PC-9 (cell line): ENCODE measurements around the gene SAPCD2. TPM values are rescaled to one million over a fixed set of nuclear protein-coding genes. Genes with fewer than 3 reads are reported as not detected.

ENCODE experiments used
- BruUV-seq: library from RNA; stranded (reverse); fragments of 400-500 nt; replicated peaks from 2 replicates; lab custom pipeline; 2021; lab: Mats Ljungman, UMichigan
- CTCF ChIA-PET: fragments of 300-600 bp; sonication (Branson Sonifier 250); formaldehyde crosslinking; loops from one replicate; lab custom pipeline; 2022; ENCODE audit warnings: antibody characterized with exemption; lab: Charles Lee
- POLR2A ChIA-PET: fragments of 300-600 bp; sonication (Branson Sonifier 250); formaldehyde crosslinking; loops from one replicate; lab custom pipeline; 2022; ENCODE audit warnings: antibody characterized with exemption; ENCODE audit not compliant: unreplicated experiment; lab: Charles Lee
- DNase-seq, 2 experiments: peaks; one replicate each; pipeline versions ENCODE4 v3.0.0 to v3.0.0-alpha.2; 2015 to 2022; ENCODE audit warnings: mixed read lengths in 1 of 2
- H2AFZ ChIP-seq: fragments of 200-600 bp; sonication (generic); 2 replicates; pipeline ENCODE4 v1.8.1; 2017; ENCODE audit warnings: antibody characterized with exemption
- H3F3A ChIP-seq: fragments of 200-600 bp; sonication (generic); 2 replicates; pipeline ENCODE4 v1.8.1; 2017; ENCODE audit warnings: antibody characterized with exemption, mild to moderate bottlenecking, low read depth; ENCODE audit not compliant: insufficient read depth
- H3K27ac ChIP-seq: fragments of 200-600 bp; sonication (generic); 2 replicates; pipeline ENCODE4 v1.6.1; 2016; ENCODE audit warnings: mixed run types
- H3K27me3 ChIP-seq: fragments of 200-600 bp; sonication (generic); 2 replicates; pipeline ENCODE4 v1.6.1; 2016; ENCODE audit warnings: low read depth, mixed run types; ENCODE audit not compliant: insufficient read depth
- H3K36me3 ChIP-seq: fragments of 200-600 bp; sonication (generic); 2 replicates; pipeline ENCODE4 v1.6.1; 2016; ENCODE audit warnings: low read depth, mixed run types
- H3K4me1 ChIP-seq: fragments of 200-600 bp; sonication (generic); replicated peaks from 2 replicates; pipeline ENCODE4 v1.6.1; 2016; ENCODE audit warnings: mixed run types; ENCODE audit not compliant: insufficient read depth
- H3K4me2 ChIP-seq: fragments of 200-600 bp; sonication (generic); 2 replicates; pipeline ENCODE4 v1.6.1; 2017; ENCODE audit warnings: mixed run types
- H3K4me3 ChIP-seq: fragments of 200-600 bp; sonication (generic); 2 replicates; pipeline ENCODE4 v1.6.1; 2016; ENCODE audit warnings: mixed run types
- H3K79me2 ChIP-seq: fragments of 200-600 bp; sonication (generic); 2 replicates; pipeline ENCODE4 v1.6.1; 2017; ENCODE audit warnings: low read depth, mixed run types
- H3K9me2 ChIP-seq: fragments of 200-600 bp; sonication (generic); 2 replicates; pipeline ENCODE4 v1.8.1; 2017; ENCODE audit warnings: mild to moderate bottlenecking; ENCODE audit not compliant: insufficient read depth
- H3K9me3 ChIP-seq: fragments of 200-600 bp; sonication (generic); 2 replicates; pipeline ENCODE4 v1.8.1; 2016; ENCODE audit warnings: low read depth; ENCODE audit not compliant: insufficient read depth
- H4K20me1 ChIP-seq: fragments of 200-600 bp; sonication (generic); 2 replicates; pipeline ENCODE4 v1.8.1; 2017; ENCODE audit not compliant: insufficient read depth
- EZH2 ChIP-seq: fragments of 200-600 bp; sonication (generic); IDR thresholded peaks from 2 replicates; pipeline ENCODE4 v1.8.0; 2017; ENCODE audit warnings: antibody characterized with exemption, low read depth
- intact Hi-C: fragments of 100-400 bp; cut with micrococcal nuclease; formaldehyde crosslinking; loops from one replicate; pipeline ENCODE4 v1.10.0; 2022; ENCODE audit not compliant: unreplicated experiment
- total RNA-seq: library from RNA; stranded (reverse); gene quantifications from 2 replicates; pipeline ENCODE4 v1.2.3, GENCODE V29; 2021
- TF ChIP-seq, protein P1 (sequence below): fragments of 200-600 bp; sonication (generic); conservative IDR thresholded peaks from 2 replicates; pipeline ENCODE4 v1.6.1; 2017; ENCODE audit warnings: mixed run types, antibody characterized with exemption, mild to moderate bottlenecking, moderate library complexity

Gene SAPCD2
- total RNA-seq, 1 experiment from 2014 or later: 50.3 TPM

DNA sequence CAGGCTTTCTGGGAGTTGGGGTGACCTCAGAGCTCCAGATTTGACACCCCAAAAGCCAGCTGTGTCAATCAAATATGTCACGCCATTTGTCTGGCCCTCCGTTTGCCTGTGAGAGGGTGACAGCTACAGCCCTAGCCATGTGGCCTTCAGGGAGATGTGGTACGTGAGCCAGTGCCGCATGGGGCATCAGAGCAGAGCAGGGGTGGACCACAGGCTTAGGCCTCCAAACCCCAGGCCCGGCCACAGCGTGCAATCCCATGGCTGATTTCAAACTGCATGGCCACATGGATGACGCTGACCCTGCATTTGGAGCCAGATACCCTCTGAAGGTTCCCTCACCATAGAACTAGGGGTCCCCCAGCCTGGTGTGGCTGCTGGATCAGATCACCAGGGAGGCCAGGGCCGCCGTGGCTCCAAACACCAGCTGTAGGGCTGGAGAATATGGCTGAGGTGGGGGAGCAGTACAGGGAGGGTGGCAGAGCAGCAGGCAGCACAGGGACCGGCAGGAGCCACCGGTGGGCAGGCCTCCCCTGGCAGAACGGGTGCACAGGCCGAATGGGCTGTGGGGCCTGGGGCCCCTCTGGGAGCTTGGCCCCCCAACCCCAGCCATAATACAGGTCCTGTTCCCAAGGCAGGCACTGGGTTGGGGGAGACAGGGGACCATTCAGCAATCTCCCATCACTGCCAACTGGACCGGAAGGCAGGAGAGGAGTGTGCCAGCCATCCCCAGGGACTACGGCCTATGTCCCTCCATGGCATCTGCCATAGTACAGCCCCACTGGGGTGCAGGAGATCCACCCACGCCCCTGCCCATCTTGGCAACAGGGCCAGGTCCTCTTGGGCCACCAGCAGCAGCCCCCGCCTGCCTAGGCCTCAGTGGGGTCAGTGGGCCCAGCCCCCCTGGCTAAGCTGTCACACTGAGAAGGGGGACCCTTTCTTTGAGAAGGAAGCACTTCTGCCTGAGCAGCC lies 1.5 kb downstream of the SAPCD2 start:
- no peak overlapping the region for H2AFZ ChIP-seq
- H4K20me1 ChIP-seq: peaks cover 10% of the 10 kb centered on the region; the same call in 1 of the 2 replicates
- TF ChIP-seq, protein P1, sequence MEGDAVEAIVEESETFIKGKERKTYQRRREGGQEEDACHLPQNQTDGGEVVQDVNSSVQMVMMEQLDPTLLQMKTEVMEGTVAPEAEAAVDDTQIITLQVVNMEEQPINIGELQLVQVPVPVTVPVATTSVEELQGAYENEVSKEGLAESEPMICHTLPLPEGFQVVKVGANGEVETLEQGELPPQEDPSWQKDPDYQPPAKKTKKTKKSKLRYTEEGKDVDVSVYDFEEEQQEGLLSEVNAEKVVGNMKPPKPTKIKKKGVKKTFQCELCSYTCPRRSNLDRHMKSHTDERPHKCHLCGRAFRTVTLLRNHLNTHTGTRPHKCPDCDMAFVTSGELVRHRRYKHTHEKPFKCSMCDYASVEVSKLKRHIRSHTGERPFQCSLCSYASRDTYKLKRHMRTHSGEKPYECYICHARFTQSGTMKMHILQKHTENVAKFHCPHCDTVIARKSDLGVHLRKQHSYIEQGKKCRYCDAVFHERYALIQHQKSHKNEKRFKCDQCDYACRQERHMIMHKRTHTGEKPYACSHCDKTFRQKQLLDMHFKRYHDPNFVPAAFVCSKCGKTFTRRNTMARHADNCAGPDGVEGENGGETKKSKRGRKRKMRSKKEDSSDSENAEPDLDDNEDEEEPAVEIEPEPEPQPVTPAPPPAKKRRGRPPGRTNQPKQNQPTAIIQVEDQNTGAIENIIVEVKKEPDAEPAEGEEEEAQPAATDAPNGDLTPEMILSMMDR: no peak
- no peak for TF ChIP-seq EZH2
- DNase-seq: no peak
- H3K4me3 ChIP-seq: peak overlapping the region; percentile 67
- no TSS peak for BruUV-seq
- H3K36me3 ChIP-seq: no peaks in the 10 kb centered on the region
- H3K4me2 ChIP-seq: peak overlapping the region; percentile 90
- peaks cover 18% of the 10 kb centered on the region; the same call in 1 of the 2 replicates for H3K79me2 ChIP-seq
- no peaks in the 10 kb centered on the region for H3K27me3 ChIP-seq
- no peaks in the 10 kb centered on the region for H3K9me3 ChIP-seq
- peaks cover 20% of the 10 kb centered on the region for H3F3A ChIP-seq
- no peak overlapping the region for H3K27ac ChIP-seq
- intact Hi-C loops: loop anchor here (1.0 kb wide), 1 partner anchor 49 kb away; no protein-coding TSS in a partner anchor
- H3K9me2 ChIP-seq: no peaks in the 10 kb centered on the region
- H3K4me1 ChIP-seq: peaks cover 25% of the 10 kb centered on the region
- ChIA-PET CTCF (interaction anchor here (0.5 to 3.3 kb wide), 11 partner anchors 10 to 168 kb away, joined by 3 to 19 read pairs (median 4); partner anchors contain the start of genes MAN1B1 and NPDC1), POLR2A (interaction anchor here (0.6 kb wide), 2 partner anchors 18 to 35 kb away, joined by 3 read pairs; no protein-coding TSS in a partner anchor)

DNA sequence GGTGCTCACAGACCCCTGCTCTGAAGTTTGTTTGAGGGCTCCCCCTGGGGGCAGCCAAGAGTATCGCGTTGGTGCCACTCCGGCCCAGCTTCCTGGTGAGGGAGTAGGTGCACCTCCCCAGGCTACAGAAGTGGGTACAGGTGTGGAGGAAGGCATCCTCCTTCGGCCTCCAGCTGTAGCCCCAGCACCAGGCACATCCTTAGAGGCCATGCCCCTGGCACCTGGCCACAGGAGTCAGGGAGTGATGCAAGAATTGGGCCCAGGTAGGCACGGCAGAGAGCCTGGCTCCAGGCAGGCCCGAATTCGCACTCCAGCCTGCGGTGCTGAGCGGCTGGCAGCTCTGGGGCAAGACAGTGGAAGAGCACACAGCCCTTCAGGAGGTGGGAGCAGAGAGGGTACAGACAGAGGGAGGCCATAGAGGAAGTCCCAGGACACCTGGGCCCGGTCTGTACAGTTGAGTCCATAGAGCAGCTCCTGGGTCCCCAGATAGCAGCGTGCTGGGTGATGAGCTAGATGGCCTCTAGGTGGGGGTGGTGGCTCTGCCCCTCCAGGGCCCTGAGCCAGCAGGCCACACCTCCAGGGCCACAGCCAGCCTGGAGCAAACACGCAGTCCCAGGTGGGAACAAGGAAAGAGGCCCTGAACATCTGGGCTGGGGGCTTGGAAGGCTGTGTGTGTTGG lies 2.4 kb downstream of the SAPCD2 start:
- Histone ChIP-seq H2AFZ (no peak overlapping the region), H3K79me2 (peaks cover 18% of the 10 kb centered on the region; the same call in 1 of the 2 replicates), H3K9me2 (no peaks in the 10 kb centered on the region), H3F3A (peaks cover 15% of the 10 kb centered on the region), H3K9me3 (no peaks in the 10 kb centered on the region), H3K27ac (no peak overlapping the region), H4K20me1 (peaks cover 10% of the 10 kb centered on the region; the same call in 1 of the 2 replicates), H3K4me1 (peaks cover 25% of the 10 kb centered on the region), H3K4me3 (no peak overlapping the region), H3K27me3 (no peaks in the 10 kb centered on the region), H3K36me3 (no peaks in the 10 kb centered on the region), H3K4me2 (peak overlapping the region; percentile 90; the same call in 1 of the 2 replicates)
- BruUV-seq: no TSS peak
- peak; percentile 66 to 90 for DNase-seq
- POLR2A ChIA-PET: interaction anchor here (0.6 to 0.7 kb wide), 3 partner anchors 18 to 825 kb away, joined by 3 to 21 read pairs (median 4); no protein-coding TSS in a partner anchor
- CTCF ChIA-PET: interaction anchor here (0.5 to 3.3 kb wide), 18 partner anchors 9 to 467 kb away, joined by 3 to 19 read pairs (median 4); partner anchors contain the start of genes ENTPD2, MAN1B1, NPDC1 and TRAF2
- intact Hi-C loops: loop anchor here (1.0 kb wide), 1 partner anchor 50 kb away; no protein-coding TSS in a partner anchor
- TF ChIP-seq, protein P1: peak; percentile 84
- TF ChIP-seq EZH2: no peak
